Left lobe of liver (tissue), 2 donors: ENCODE results near the gene GPR55. TPM values are rescaled to one million over a fixed set of nuclear protein-coding genes. Genes with fewer than 3 reads are reported as not detected.
A peak's percentile ranks its signal among the peaks of the same experiment; 100 is the strongest.

Source experiments
- ATAC-seq: fragments of 200-7000 bp; cut with Tn5 transposase; one replicate; pipeline ENCODE4 v1.9.1; 2020; ENCODE audit warnings: mild to moderate bottlenecking, moderate library complexity
- DNase-seq: peaks from one replicate; pipeline ENCODE4 v3.0.0-alpha.2; 2020; ENCODE audit warnings: low spot score
- total RNA-seq: library from RNA; stranded (reverse); gene quantifications from one replicate; pipeline ENCODE4 v1.2.1, GENCODE V29; 2021
- donor health status: DM: no; HTN: no; CAD: no; lungs with moderate emphysema.
- donor health status: DM: no; HTN: yes; CAD: no.

GPR55 gene
- total RNA-seq, 1 donor from 2014 or later = not detected

DNA sequence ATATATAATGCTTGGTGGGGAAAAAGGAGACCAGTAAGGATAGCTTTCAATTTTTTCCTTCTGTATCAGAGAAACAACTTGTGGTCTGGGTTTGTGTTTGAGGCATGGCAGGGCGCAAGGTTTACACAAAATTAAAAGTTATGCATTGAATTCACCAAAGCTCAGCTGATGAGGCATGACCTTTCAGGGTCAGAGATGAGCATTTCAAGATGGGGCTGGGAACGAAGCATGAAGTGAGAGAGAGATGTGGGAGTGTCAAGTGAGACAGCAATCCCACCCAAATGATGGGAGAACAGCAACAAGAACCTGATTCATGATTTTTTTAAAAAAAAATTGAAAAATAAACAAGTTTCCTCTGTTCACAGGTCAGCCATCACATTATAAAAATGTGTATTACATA is 4.9 kb downstream of the GPR55 start:
- DNase-seq (peak; percentile 7), ATAC-seq (no peak)

DNA sequence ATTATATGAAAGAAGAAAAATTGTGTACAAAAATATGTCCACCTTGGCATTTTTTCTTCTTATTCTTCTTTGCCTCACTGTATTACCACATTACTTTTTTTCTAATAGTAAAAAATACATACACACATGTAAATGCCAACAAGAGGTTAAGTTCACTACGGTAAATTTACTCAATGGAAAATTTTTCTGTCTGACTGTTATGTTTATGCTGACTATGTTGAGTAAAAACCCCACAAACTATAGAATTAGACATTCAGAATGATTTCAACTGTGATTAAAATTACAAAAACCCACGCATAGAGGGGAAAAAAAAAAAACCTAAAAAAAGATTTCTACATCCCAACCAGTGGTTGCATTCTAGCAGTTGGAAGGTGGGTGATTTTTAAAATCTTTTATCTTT is 5.4 kb downstream of the GPR55 start:
- ATAC-seq (no peak), DNase-seq (no peak)

GRCh38 chr2:230919240-230919639 is 5.8 kb downstream of the GPR55 start:
- ATAC-seq = no peak
- DNase-seq = no peak

GRCh38 chr2:230916218-230916617 is 8.8 kb downstream of the GPR55 start:
- DNase-seq (no peak), ATAC-seq (no peak)

- no peak for DNase-seq
- no peak for ATAC-seq
Measured at GRCh38 chr2:230915319-230915718, 9.7 kb downstream of the GPR55 start.

GRCh38 chr2:230914886-230915285 is 10.2 kb downstream of the GPR55 start:
- DNase-seq = no peak
- no peak for ATAC-seq

DNA sequence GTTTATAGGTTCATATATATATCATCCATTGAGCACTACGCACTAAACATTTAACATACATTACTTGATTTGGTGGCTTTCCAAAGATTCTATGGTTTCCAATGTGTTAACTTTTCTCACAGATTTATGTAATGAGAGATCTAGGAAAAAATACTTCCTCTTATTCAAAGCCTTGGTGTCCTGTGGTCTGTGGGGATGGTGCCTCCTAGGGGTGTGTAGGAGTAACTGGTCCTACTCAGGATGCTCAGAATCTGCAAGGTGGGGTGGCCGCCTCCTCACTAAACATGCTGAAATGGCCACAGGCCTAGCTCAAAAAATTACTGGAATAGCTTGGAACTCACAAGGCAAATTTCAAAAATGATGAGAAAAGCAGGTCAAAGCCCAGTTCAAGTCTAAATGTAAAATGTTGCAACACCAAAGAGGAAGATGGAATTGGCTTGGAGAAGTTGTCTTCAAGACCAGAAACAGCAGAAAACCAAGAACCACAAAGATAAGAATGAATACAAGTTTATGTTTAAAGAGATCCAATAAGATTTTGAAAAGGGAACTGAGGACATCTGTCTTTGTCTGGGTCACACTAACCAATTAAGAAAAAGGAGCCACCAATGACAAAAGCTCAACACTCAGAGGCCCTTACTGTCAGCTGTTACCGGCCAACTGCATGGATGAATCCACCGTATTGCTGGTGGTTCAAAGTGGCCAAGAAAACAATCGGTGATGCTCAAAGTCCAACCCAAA is 11.5 kb downstream of the GPR55 start:
- DNase-seq (no peak), ATAC-seq (no peak)

DNA sequence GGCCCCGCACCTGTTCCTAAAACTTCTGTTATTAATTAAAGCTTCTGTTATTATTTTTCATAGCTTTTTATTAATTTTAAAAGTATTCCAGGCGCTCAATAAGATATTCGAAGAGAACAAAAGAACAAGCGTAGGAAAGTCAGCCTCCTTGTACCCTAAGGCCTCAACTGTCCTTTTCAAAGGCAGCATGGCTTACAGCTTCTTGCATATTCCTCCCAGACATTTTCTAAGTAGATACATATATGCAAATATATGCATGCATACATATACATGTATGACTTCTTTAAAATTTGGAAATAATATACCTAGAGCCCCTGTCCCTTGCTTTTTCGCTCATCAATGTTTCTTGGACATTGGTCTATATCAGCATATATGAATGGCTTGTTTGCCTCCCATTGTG is 12.3 kb downstream of the GPR55 start:
- ATAC-seq (no peak), DNase-seq (no peak)

GRCh38 chr2:230912046-230912445 is 13.0 kb downstream of the GPR55 start:
- DNase-seq = no peak
- ATAC-seq = no peak

- no peak for ATAC-seq
- DNase-seq = no peak
Measured at GRCh38 chr2:230910546-230911177, 14.4 kb downstream of the GPR55 start.

GRCh38 chr2:230909841-230910545 is 15.0 kb downstream of the GPR55 start:
- DNase-seq (no peak), ATAC-seq (no peak)

DNA sequence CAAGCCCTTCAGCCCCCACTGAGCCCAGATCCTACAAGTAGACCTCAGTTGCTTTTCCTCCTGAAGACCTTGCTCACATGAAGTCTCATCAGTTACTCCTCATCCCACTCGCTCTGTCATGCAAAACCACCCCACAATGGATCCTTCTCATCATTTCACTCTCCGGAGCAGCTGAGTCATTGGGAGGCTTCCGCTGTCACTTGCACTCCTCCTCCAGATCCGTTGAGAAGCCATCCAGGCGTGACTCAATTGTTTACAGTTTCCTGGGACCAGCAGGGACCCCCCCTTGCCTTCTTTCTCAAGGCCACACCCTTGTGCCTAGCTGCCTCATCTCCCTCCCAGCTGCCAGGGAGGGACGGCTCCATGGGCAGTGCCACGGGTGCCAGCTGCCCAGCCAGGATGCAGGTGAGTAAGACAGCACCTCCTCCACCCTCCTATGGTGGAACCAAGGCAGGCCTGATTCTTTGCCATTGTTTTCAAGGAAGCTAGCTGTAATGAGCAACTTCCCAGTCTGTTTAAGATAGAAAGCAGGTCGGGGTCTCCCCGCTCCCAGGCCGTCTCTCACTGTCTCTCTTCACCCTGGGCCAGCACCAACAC is 16.3 kb downstream of the GPR55 start:
- ATAC-seq = no peak

GRCh38 chr2:230908092-230908594 is 16.9 kb downstream of the GPR55 start:
- DNase-seq = peak; percentile 34

More for the DNA sequence above, 16.3 kb downstream of the GPR55 start:
- DNase-seq = no peak

DNA sequence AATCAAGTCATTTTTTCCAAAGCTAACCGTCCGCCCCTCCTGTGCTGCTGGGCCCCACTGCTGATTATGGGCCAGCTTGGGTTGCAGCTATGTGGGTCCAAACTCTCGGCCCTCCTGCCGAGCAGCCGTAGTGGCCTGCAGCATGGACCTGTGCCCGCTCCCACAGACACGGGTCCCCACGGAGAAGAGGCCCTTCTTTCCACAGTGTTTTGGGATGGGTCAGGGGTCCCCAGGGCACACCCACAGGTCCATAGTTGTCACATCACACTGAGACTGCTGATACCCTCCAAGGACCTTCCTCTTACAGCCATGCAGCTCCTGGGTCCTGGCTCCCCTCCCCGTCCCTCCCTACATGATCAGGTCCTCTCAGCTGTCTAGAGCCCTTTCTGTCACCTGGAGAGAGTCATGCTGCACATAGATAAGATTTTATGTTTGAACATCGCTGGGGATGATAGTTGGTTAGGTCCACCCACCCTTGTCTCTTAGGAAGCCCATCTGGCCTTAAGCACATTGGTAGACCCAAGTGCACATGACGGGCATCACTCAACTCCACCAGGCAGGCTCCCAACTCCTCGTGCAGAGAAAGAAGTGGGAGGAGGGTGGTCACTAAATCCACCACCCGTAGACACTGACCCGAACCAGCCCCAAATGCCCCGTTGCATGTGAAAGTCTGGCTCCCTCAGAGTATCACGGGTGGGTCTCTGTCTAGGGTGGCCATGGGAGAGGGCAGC is 17.5 kb downstream of the GPR55 start:
- no peak for ATAC-seq
- no peak for DNase-seq

More at GRCh38 chr2:230908092-230908594, 16.9 kb downstream of the GPR55 start:
- ATAC-seq = no peak

GRCh38 chr2:230906471-230907230 is 18.4 kb downstream of the GPR55 start:
- ATAC-seq (no peak), DNase-seq (peak; percentile 41)

DNA sequence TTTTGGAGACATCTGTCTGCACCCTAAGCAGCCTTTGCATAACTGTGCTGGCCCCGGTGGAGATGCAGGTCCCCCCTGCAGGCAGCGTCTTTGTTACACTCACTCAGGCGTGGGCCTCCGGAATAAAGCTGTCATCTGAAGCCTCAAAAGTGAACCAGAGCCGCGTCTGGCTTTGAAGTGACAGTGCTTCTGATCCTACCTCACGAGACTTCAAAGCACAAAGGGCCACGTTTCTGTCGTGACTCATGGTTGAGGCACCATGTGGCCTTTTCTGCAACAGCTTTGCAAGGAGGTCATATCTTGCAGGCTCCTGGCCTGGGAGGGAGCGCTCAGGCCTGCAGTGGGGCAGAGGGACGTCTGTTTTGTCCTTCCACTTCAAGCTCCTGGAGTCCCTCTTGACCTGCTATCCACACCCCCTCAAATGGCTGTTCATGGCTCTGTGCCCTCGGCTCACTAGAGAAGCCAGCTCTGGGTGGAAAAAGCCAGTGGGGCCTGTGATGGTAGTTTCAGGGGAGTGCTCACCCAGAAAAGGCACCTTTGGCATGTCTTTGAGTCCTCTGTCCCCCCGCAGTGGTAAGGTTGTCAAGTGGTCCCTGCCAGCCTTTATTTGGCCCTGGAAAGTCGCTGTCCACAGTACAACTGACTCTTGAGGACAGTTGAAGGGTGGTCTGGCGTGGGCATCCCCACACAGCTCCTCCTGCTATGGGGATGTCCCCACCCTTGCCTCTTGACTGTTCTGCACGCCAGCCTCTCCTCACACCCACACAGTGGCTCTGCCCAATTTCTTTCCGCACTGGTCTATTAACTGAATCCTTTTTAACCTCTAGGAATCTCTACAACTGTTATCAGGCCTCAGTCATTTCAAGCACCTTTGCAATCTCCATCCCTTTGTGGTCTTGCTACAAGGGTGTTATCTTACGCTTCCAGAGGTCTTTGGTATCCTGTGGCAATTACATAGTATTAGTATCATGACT is 19.3 kb downstream of the GPR55 start:
- ATAC-seq (no peak), DNase-seq (peak; percentile 30)

DNA sequence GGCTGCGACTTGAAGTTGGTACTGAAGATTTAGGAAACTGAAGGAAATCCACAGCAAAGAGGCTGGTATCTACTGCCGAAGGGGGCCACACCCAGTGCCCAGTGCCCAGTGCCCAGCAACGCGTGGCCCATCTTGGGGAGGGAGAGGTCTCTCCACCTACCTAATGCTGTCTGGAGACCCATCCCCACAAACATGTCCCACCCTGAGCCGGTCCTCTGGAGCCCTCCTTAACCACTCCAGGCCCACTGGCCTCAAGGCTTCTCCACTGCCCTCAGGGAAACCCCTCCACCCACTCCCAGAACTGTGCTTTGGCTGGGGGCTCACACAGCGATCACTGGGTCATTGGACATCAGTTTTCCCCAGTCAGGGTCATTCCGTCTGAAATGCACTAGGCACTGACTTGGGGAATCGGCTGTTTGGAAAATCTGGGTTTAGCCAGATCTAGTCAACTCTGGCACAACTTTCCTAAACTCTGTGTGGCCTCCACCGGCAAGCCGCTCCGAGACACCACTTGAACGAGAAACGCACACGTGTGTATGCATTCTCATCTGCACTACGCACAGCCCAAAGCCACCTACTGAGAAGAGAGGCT is 20.1 kb downstream of the GPR55 start:
- ATAC-seq (no peak), DNase-seq (peak; percentile 29)
